Stimulated activated naive CD8-positive, alpha-beta T cell treated with anti-CD3 and anti-CD28 coated beads, Interleukin-15, amount 100 ng/mL, for 72 hours (primary cell): Measurements from ENCODE around the gene DNAJC8.

ENCODE experiments used
- ATAC-seq: fragments of 150-1000 bp; cut with Tn5 transposase; 2 replicates; pipeline ENCODE4 v1.10.0; 2021; ENCODE audit warnings: mild to moderate bottlenecking, moderate library complexity
- DNase-seq, 2 donors: peaks; one replicate each; pipeline ENCODE4 v3.0.0; 2021 to 2022
- H3K27ac Mint-ChIP-seq, 2 donors: one replicate each; pipeline ENCODE4 v1.8.0; 2022; ENCODE audit warnings: mild to moderate bottlenecking in 2 of 2, mixed read lengths in 2 of 2, moderate library complexity in 2 of 2
- H3K27me3 Mint-ChIP-seq: one replicate; pipeline ENCODE4 v1.8.0; 2022; ENCODE audit warnings: mixed read lengths
- H3K4me1 Mint-ChIP-seq: one replicate; pipeline ENCODE4 v1.8.0; 2022; ENCODE audit warnings: mild to moderate bottlenecking, mixed read lengths
- H3K4me3 Mint-ChIP-seq, 2 donors: one replicate each; pipeline ENCODE4 v1.8.0; 2022; ENCODE audit warnings: mild to moderate bottlenecking in 2 of 2, mixed read lengths in 2 of 2, moderate library complexity in 1 of 2
- H3K9me3 Mint-ChIP-seq, 2 donors: one replicate each; pipeline ENCODE4 v1.8.0; 2022; ENCODE audit warnings: mixed read lengths in 2 of 2

DNAJC8 gene

DNA sequence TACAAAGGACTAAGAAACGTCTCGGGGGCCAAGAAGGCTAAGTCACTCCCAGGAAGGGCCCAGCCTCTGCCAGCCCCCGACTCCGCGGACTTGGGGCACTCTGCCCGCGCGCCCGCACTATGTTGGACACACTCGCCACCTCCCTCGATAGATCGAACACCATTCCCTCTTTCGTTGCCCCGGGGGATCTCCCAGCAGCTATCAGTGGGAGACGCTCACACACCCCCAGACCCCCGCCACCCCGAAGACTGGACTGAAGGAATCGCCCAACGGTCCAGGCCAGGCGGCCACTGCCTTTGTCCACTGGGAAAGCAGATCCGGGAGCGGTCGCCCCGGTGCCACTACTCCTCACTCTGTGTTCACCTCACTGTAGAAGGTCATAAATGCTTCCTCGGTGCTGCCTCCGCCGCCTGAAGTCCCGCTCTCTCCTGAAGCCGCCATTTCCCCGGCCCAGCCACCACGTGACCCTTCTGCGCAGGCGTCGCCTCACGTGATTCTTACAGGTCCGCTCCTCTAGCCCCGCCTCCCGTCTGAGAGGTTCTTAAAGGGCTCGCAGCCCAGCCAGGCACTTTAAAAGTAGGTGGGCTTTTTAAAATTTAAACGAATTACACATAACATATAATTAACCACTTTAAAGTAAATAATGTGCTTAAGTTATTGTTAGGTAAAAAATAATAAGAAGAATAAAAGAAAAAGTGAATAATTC lies at the start of gene DNAJC8:
TSS of gene DNAJC8 (minus strand) at position 472 of the 706 bp plus-strand sequence. CDS start at position 441, 31 bp downstream.
- Mint-ChIP-seq H3K27me3 (no peaks in the 10 kb centered on the region), H3K4me3 (peak within 1 kb of the TSS; percentile 97), H3K9me3 (no peaks in the 10 kb centered on the region), H3K4me1 (peaks cover 40% of the 10 kb centered on the region), H3K27ac (peak within 1 kb of the TSS; percentile 99 to 100)
- peak; percentile 74 for ATAC-seq
- DNase-seq: peak; percentile 83 to 91

DNA sequence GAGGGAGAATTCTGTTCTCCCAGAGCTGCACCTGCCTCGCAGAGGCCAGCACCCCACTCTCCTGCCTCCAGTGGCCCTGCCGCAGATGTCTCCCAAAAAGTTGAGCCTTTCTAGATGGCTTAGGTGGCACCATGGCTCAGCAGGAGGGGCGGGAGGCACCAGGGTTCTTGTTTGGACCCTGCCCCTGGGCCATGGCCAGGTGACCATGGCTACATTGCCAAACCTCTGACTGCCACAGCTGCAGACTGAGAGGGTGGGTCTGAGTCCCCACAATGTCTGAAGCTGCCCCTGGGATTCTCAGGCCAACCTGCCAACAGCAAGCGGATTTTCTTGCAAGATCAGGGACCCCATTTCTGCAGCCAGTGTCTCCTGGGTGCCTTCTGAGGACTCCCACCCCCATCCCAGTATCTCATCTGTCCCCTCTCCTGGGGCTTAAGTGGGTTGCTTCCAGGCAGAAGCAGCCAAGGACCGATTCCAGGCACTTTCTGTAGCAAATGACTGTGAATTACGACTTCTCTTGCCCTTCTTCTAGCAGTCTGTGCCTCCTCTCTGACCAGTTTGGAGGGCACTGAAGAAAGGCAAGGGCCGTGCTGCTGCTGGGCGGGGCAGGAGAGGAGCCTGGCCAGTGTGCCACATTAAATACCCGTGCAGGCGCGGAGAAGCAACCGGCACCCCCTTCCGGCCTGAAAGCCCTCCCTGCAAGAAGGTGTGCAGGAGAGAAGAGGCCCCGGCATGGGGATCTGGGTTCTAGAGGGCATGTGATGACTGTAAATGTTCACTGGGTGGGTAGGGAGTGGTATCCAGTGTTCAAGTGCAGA lies 49.0 kb upstream of the DNAJC8 start:
- DNase-seq: no peak
- no peaks in the 10 kb centered on the region for H3K27me3 Mint-ChIP-seq
- no peak overlapping the region for H3K4me3 Mint-ChIP-seq
- peak overlapping the region in 1 of 2 donors; percentile 34 for H3K27ac Mint-ChIP-seq
- H3K4me1 Mint-ChIP-seq: no peaks in the 10 kb centered on the region
- H3K9me3 Mint-ChIP-seq: no peaks in the 10 kb centered on the region
- no peak for ATAC-seq

DNA sequence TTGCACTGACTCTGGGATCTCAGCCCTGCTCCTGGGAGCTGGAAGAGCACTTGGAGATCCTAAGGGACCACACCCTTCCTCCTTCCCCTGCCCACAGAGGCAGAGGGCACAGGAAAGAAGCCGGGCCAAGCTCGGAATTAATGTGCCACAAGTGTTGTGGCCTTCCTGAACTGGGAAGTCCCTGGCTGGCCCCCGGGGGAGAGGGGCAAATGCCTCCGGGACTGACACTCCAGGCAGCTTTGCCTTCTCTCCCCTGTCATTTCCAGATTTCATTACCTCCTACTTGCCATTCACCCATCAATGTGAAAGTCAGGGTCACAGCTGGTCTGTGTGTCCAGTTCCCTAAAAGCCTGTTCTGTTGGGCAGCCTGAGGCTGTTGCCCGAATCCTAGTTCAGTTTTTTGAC lies 48.1 kb upstream of the DNAJC8 start:
- H3K27me3 Mint-ChIP-seq: no peaks in the 10 kb centered on the region
- ATAC-seq: no peak
- H3K9me3 Mint-ChIP-seq: no peaks in the 10 kb centered on the region
- DNase-seq: no peak
- H3K4me1 Mint-ChIP-seq: no peaks in the 10 kb centered on the region
- no peak overlapping the region for H3K4me3 Mint-ChIP-seq
- peak overlapping the region in 1 of 2 donors; percentile 21 for H3K27ac Mint-ChIP-seq

- Mint-ChIP-seq H3K9me3 (no peaks in the 10 kb centered on the region), H3K4me3 (no peak overlapping the region), H3K27me3 (no peaks in the 10 kb centered on the region), H3K27ac (peak overlapping the region in 1 of 2 donors; percentile 21), H3K4me1 (no peaks in the 10 kb centered on the region)
- DNase-seq (no peak), ATAC-seq (peak; percentile 19)
These were observed 47.7 kb upstream of the DNAJC8 start for GRCh38 chr1:28280501-28280900.

GRCh38 chr1:28279721-28280120 lies 46.9 kb upstream of the DNAJC8 start:
- DNase-seq: no peak
- Mint-ChIP-seq H3K4me1 (no peaks in the 10 kb centered on the region), H3K9me3 (no peaks in the 10 kb centered on the region), H3K4me3 (no peak overlapping the region), H3K27me3 (no peaks in the 10 kb centered on the region), H3K27ac (no peak overlapping the region)
- no peak for ATAC-seq

DNA sequence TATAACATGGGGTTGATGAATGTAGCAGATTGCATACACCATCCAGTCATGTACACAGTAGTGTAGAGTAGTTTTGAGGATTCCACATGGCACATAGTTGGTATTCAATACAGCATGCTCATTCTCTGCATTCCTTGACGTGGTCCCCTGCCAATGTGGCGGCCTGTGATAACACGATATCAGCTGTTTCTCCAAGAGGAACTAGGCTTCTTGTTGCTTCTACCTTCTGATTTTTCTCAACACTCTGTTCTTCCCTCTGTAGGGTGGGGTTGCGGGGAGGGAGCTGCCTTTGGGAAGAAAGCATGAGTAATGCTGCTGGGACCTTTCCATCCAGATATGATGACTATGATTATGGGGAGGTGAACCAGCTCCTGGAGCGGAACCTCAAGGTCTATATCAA lies 45.9 kb upstream of the DNAJC8 start:
- Mint-ChIP-seq H3K9me3 (no peaks in the 10 kb centered on the region), H3K4me3 (no peak overlapping the region), H3K27me3 (no peaks in the 10 kb centered on the region), H3K27ac (no peak overlapping the region), H3K4me1 (no peaks in the 10 kb centered on the region)
- ATAC-seq (no peak), DNase-seq (no peak)

DNA sequence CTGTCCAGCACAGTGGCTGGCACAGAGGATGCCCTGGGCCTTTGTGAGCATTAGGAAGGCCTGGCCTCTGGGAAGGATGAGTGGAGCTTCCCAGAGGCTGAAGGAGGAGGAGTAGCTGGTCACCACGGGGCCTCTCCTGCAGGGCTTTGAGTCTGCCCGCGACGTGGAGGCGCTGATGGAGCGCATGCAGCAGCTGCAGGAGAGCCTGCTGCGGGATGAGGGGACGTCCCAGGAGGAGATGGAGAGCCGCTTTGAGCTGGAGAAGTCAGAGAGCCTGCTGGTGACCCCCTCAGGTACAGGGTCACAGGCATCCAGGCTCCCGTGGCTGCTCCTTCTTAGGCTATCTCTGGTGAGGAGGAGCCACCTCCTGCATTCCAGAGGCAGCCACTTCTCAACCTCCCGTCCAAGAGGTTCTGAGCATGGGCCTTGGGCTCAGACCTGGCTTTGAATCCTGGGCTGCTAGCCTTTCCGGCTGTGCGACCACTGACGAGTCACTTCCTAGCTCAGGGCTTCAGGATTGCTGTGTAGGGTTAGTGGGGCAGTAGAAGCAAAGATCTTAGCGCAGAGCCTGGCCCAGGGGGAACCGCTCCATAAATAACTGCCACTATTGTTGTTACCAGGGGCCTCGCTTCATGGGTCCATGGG lies 40.5 kb upstream of the DNAJC8 start:
- no peaks in the 10 kb centered on the region for H3K4me1 Mint-ChIP-seq
- DNase-seq: no peak
- H3K9me3 Mint-ChIP-seq: no peaks in the 10 kb centered on the region
- no peak overlapping the region for H3K4me3 Mint-ChIP-seq
- no peaks in the 10 kb centered on the region for H3K27me3 Mint-ChIP-seq
- no peak overlapping the region for H3K27ac Mint-ChIP-seq
- no peak for ATAC-seq

GRCh38 chr1:28272215-28272852 lies 39.5 kb upstream of the DNAJC8 start:
- no peak overlapping the region for H3K27ac Mint-ChIP-seq
- no peak for ATAC-seq
- DNase-seq: no peak

DNA sequence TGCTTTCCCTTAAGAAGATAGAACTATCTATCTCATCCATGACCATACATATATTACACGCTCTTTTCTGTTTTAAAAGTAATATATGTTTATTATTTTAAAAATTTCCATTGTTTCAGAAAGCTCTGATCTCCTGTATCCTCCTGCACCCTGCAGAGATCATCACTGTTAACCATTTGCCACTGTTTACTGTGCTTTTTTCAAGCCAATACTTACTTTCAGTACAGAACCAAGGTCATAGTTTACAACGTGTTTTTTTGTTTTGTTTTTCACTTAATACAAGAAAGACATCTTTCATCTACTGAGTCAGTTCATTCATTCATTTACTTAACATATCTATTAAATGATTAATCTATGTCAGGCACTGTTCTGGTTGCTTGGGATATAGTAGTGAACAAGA lies 36.7 kb upstream of the DNAJC8 start:
- DNase-seq (no peak), ATAC-seq (no peak)
- no peak overlapping the region for H3K4me3 Mint-ChIP-seq
- H3K4me1 Mint-ChIP-seq: peaks cover 7% of the 10 kb centered on the region
- H3K9me3 Mint-ChIP-seq: no peaks in the 10 kb centered on the region
- H3K27me3 Mint-ChIP-seq: no peaks in the 10 kb centered on the region
- H3K27ac Mint-ChIP-seq: no peak overlapping the region

More at GRCh38 chr1:28272215-28272852, 39.5 kb upstream of the DNAJC8 start:
- H3K4me1 Mint-ChIP-seq: no peaks in the 10 kb centered on the region
- H3K9me3 Mint-ChIP-seq: no peaks in the 10 kb centered on the region
- H3K27me3 Mint-ChIP-seq: no peaks in the 10 kb centered on the region
- no peak overlapping the region for H3K4me3 Mint-ChIP-seq

- Mint-ChIP-seq H3K27me3 (no peaks in the 10 kb centered on the region), H3K4me3 (no peak overlapping the region), H3K9me3 (no peaks in the 10 kb centered on the region), H3K4me1 (peaks cover 15% of the 10 kb centered on the region), H3K27ac (peak overlapping the region in 1 of 2 donors; percentile 69)
- DNase-seq: no peak
- ATAC-seq: no peak
These were observed 34.8 kb upstream of the DNAJC8 start for GRCh38 chr1:28267633-28268032.

DNA sequence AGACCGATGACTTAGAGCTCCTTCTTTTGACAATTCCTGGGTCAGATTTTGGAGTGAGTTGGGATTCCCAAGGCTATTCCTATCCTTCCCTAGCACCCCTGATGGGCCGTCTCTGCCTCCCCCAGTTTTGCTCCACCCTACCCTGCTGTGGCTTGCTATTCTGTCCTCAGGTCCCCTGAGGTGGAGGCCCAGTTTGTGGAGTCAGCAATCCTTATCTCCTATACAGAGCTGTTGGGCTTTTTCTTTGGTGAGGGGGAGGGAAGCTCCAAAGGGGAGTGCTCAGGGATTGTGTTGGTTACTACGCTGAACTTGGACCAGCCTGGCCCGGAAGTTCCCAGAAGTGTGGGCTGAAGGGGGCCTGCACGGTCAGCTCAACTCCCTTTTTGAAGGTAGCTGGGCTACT lies 34.1 kb upstream of the DNAJC8 start:
- ATAC-seq: no peak
- no peaks in the 10 kb centered on the region for H3K27me3 Mint-ChIP-seq
- DNase-seq: no peak
- no peak overlapping the region for H3K4me3 Mint-ChIP-seq
- H3K4me1 Mint-ChIP-seq: peaks cover 20% of the 10 kb centered on the region
- H3K9me3 Mint-ChIP-seq: no peaks in the 10 kb centered on the region
- H3K27ac Mint-ChIP-seq: peak overlapping the region in 1 of 2 donors; percentile 54

DNA sequence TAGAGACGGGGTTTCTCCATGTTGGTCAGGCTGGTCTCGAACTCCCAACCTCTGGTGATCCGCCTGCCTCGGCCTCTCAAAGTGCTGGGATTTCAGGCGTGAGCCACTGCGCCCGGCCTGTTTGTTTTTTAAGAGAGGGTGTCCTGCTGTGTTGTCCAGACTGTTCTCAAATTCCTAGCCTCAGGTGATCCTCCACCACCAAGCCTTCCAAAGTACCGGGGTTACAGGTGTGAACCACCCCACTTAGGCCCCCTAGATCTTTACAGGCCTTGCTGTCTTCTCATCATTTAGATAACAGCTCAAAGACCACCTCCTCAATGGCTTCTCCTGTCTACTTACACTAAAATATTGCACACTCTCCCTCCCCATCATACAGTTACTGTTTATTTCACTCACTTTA lies 32.7 kb upstream of the DNAJC8 start:
- Mint-ChIP-seq H3K4me3 (no peak overlapping the region), H3K4me1 (peaks cover 33% of the 10 kb centered on the region), H3K9me3 (no peaks in the 10 kb centered on the region), H3K27me3 (no peaks in the 10 kb centered on the region), H3K27ac (no peak overlapping the region)
- ATAC-seq (no peak), DNase-seq (no peak)

GRCh38 chr1:28264897-28265296 lies 32.1 kb upstream of the DNAJC8 start:
- Mint-ChIP-seq H3K9me3 (no peaks in the 10 kb centered on the region), H3K27me3 (no peaks in the 10 kb centered on the region), H3K27ac (peak overlapping the region in 1 of 2 donors; percentile 31), H3K4me1 (peaks cover 34% of the 10 kb centered on the region), H3K4me3 (no peak overlapping the region)
- no peak for DNase-seq
- ATAC-seq: no peak

- no peak for ATAC-seq
- H3K4me3 Mint-ChIP-seq: peak overlapping the region; percentile 89 to 93
- H3K27ac Mint-ChIP-seq: peak overlapping the region; percentile 82 to 100
- peaks cover 0 to 4% of the 10 kb centered on the region in 2 donors for H3K9me3 Mint-ChIP-seq
- DNase-seq: no peak
- no peaks in the 10 kb centered on the region for H3K27me3 Mint-ChIP-seq
- H3K4me1 Mint-ChIP-seq: peaks cover 64% of the 10 kb centered on the region
These were observed 28.0 kb upstream of the DNAJC8 start for GRCh38 chr1:28260803-28261174.

GRCh38 chr1:28259934-28260802 lies 27.3 kb upstream of the DNAJC8 start:
- Mint-ChIP-seq H3K27ac (peak overlapping the region; percentile 82 to 100), H3K27me3 (no peaks in the 10 kb centered on the region)
- ATAC-seq: no peak

More at GRCh38 chr1:28259934-28260802, 27.3 kb upstream of the DNAJC8 start:
- H3K4me3 Mint-ChIP-seq: peak overlapping the region; percentile 89 to 93
- DNase-seq: peak; percentile 47 to 52
- peaks cover 66% of the 10 kb centered on the region for H3K4me1 Mint-ChIP-seq
- H3K9me3 Mint-ChIP-seq: peaks cover 0 to 4% of the 10 kb centered on the region in 2 donors
